HFFc6 (cell line): Measurements from ENCODE around the gene FEZ2. TPM values are rescaled to one million over a fixed set of nuclear protein-coding genes. Genes with fewer than 3 reads are reported as not detected.

Experiments used
- DNase-seq: peaks from one replicate; pipeline ENCODE4 v3.0.0-alpha.2; 2018
- H3K27ac Mint-ChIP-seq: 2 replicates; pipeline ENCODE4 v1.8.0; 2020; ENCODE audit warnings: mild to moderate bottlenecking, mixed read lengths
- H3K27me3 Mint-ChIP-seq: 2 replicates; pipeline ENCODE4 v1.8.0; 2021; ENCODE audit warnings: mild to moderate bottlenecking, moderate library complexity, mixed read lengths; ENCODE audit not compliant: insufficient read depth
- H3K36me3 Mint-ChIP-seq: 2 replicates; pipeline ENCODE4 v1.8.0; 2021; ENCODE audit warnings: low read depth, mixed read lengths
- H3K4me1 Mint-ChIP-seq: 2 replicates; pipeline ENCODE4 v1.8.0; 2020; ENCODE audit warnings: low read depth, mixed read lengths
- H3K4me3 Mint-ChIP-seq: 2 replicates; pipeline ENCODE4 v1.8.0; 2020; ENCODE audit warnings: mild to moderate bottlenecking, moderate library complexity, mixed read lengths
- H3K9me3 Mint-ChIP-seq: 2 replicates; pipeline ENCODE4 v1.8.0; 2020; ENCODE audit warnings: mild to moderate bottlenecking, mixed read lengths
- total RNA-seq, 6 experiments: library from RNA; stranded (reverse); fragmentation: NEBNext Ultra II Directional; extraction: Animal tissue kit (Norgen Biotek cat#: 25700); gene quantifications; 2 replicates in 1 of 6; 3 replicates in 5 of 6; pipeline ENCODE4 v1.2.3, GENCODE V29; 2021
- TF ChIP-seq, protein P1 (sequence below): fragments of 200-600 bp; sonication (generic); IDR thresholded peaks from 2 replicates; pipeline ENCODE4 v1.5.0; 2021; ENCODE audit warnings: antibody characterized with exemption, mild to moderate bottlenecking

FEZ2 gene
- total RNA-seq, 6 experiments from 2014 or later = 113 to 126 (median 120) TPM

DNA sequence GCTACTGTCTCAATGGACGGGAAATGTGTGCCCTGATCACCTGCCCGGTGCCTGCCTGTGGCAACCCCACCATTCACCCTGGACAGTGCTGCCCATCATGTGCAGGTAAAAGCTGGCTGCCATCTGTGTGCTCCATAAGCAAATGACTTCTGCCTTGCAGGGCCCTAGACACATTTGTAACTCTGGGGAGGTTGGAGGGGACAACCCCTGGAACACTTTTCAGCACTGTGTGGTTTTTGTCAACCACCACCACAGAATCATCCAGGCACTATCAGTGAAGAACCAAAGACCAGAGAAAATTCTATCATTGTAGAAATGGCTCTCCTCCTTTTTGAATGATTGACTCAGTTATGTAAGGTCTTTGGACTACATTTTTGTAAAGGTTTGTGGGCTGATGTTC, 84.3 kb downstream of the FEZ2 start:
- no peaks in the 10 kb centered on the region for H3K9me3 Mint-ChIP-seq
- peaks cover 90% of the 10 kb centered on the region for H3K4me1 Mint-ChIP-seq
- peaks cover 91% of the 10 kb centered on the region for H3K36me3 Mint-ChIP-seq
- DNase-seq = no peak
- H3K27me3 Mint-ChIP-seq = peaks cover 49% of the 10 kb centered on the region
- H3K4me3 Mint-ChIP-seq = peak overlapping the region; percentile 45; the same call in 1 of the 2 replicates
- H3K27ac Mint-ChIP-seq = peak overlapping the region; percentile 81
- TF ChIP-seq, protein P1, sequence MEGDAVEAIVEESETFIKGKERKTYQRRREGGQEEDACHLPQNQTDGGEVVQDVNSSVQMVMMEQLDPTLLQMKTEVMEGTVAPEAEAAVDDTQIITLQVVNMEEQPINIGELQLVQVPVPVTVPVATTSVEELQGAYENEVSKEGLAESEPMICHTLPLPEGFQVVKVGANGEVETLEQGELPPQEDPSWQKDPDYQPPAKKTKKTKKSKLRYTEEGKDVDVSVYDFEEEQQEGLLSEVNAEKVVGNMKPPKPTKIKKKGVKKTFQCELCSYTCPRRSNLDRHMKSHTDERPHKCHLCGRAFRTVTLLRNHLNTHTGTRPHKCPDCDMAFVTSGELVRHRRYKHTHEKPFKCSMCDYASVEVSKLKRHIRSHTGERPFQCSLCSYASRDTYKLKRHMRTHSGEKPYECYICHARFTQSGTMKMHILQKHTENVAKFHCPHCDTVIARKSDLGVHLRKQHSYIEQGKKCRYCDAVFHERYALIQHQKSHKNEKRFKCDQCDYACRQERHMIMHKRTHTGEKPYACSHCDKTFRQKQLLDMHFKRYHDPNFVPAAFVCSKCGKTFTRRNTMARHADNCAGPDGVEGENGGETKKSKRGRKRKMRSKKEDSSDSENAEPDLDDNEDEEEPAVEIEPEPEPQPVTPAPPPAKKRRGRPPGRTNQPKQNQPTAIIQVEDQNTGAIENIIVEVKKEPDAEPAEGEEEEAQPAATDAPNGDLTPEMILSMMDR = no peak

GRCh38 chr2:36512705-36513104, 85.3 kb downstream of the FEZ2 start:
- DNase-seq = no peak
- TF ChIP-seq, protein P1 = no peak
- H3K9me3 Mint-ChIP-seq = no peaks in the 10 kb centered on the region
- H3K27me3 Mint-ChIP-seq = peaks cover 49% of the 10 kb centered on the region
- H3K4me3 Mint-ChIP-seq = peak overlapping the region; percentile 25
- peak overlapping the region; percentile 81 for H3K27ac Mint-ChIP-seq
- peaks cover 97% of the 10 kb centered on the region for H3K4me1 Mint-ChIP-seq
- H3K36me3 Mint-ChIP-seq = peaks cover 94% of the 10 kb centered on the region

- Mint-ChIP-seq H3K9me3 (no peaks in the 10 kb centered on the region), H3K4me1 (peaks cover 97% of the 10 kb centered on the region), H3K27ac (peak overlapping the region; percentile 81), H3K4me3 (peak overlapping the region; percentile 25), H3K27me3 (peaks cover 48% of the 10 kb centered on the region), H3K36me3 (peaks cover 90% of the 10 kb centered on the region)
- peak; percentile 63 for DNase-seq
- TF ChIP-seq, protein P1 = no peak
These were observed 85.9 kb downstream of the FEZ2 start for GRCh38 chr2:36511858-36512603.

GRCh38 chr2:36509075-36509474, 88.9 kb downstream of the FEZ2 start:
- DNase-seq = no peak

DNA sequence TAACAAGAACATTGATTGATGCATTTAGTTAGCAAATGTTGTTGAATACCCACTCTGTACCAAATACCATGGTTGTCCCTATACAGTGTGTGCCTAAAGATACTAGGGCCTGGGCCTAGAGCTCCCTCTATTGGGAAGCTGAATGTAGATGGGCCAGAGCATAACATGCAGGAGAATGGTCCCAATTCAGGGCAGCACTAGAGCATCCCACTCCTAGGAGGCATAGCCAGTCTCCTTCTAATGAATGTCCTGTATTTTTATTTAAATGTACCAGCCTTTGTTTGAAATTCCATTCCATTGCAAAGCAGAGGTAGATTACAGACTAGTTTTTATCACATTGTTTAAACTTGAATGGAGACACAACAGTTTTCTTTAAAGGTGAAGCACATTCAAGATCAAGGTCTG, 90.6 kb downstream of the FEZ2 start:
- H3K9me3 Mint-ChIP-seq = peaks cover 3% of the 10 kb centered on the region; the same call in 1 of the 2 replicates
- peak; percentile 51 for DNase-seq
- H3K36me3 Mint-ChIP-seq = peaks cover 76% of the 10 kb centered on the region
- H3K27me3 Mint-ChIP-seq = peaks cover 51% of the 10 kb centered on the region
- TF ChIP-seq, protein P1 = peak; percentile 78
- H3K4me1 Mint-ChIP-seq = peaks cover 92% of the 10 kb centered on the region
- no peak overlapping the region for H3K4me3 Mint-ChIP-seq
- peak overlapping the region; percentile 72 for H3K27ac Mint-ChIP-seq

More at GRCh38 chr2:36509075-36509474, 88.9 kb downstream of the FEZ2 start:
- TF ChIP-seq, protein P1 = no peak
- H3K9me3 Mint-ChIP-seq = no peaks in the 10 kb centered on the region
- peaks cover 45% of the 10 kb centered on the region for H3K27me3 Mint-ChIP-seq
- H3K36me3 Mint-ChIP-seq = peaks cover 77% of the 10 kb centered on the region
- H3K4me3 Mint-ChIP-seq = peak overlapping the region; percentile 53; the same call in 1 of the 2 replicates
- H3K27ac Mint-ChIP-seq = peak overlapping the region; percentile 81
- H3K4me1 Mint-ChIP-seq = peaks cover 93% of the 10 kb centered on the region

Other genes starting within 250 kb of the FEZ2 start
- 100 to 1,000 TPM; 731 to 946 (median 839) TPM for gene CRIM1, start 242.4 kb downstream of the FEZ2 start, total RNA-seq
- gene VIT, start 98.5 kb upstream of the FEZ2 start, total RNA-seq = 10 to 100 TPM in 3 of 6 experiments, 1 to 10 TPM in 3; 3.7 to 11.6 (median 9.7) TPM